WTC11 (cell line): ENCODE measurements around the gene IRX3. TPM values are rescaled to one million over a fixed set of nuclear protein-coding genes. Genes with fewer than 3 reads are reported as not detected.
A peak's percentile ranks its signal among the peaks of the same experiment; 100 is the strongest.

Experiments
- ATAC-seq: fragments of 200-7000 bp; cut with Tn5 transposase; 2 replicates; pipeline ENCODE4 v1.10.0; 2021; ENCODE audit warnings: mild to moderate bottlenecking, moderate library complexity
- CTCF ChIA-PET: fragments of 300-600 bp; sonication (Branson Sonifier 250); formaldehyde crosslinking; loops from one replicate; lab custom pipeline; 2021; ENCODE audit warnings: antibody characterized with exemption; lab: Charles Lee
- POLR2A ChIA-PET: fragments of 350-600 bp; sonication (Branson Sonifier 250); formaldehyde crosslinking; loops from one replicate; lab custom pipeline; 2021; ENCODE audit warnings: antibody characterized with exemption; lab: Charles Lee
- DNase-seq: peaks from one replicate; pipeline ENCODE4 v3.0.0; 2021; ENCODE audit warnings: low spot score
- H3K27ac Mint-ChIP-seq: 2 replicates; pipeline ENCODE4 v1.8.0; 2021; ENCODE audit warnings: mixed read lengths
- H3K27me3 Mint-ChIP-seq: 2 replicates; pipeline ENCODE4 v1.8.0; 2021; ENCODE audit warnings: low read depth, mild to moderate bottlenecking, moderate library complexity, mixed read lengths
- H3K36me3 Mint-ChIP-seq: 2 replicates; pipeline ENCODE4 v1.8.0; 2021; ENCODE audit warnings: mixed read lengths
- H3K4me1 Mint-ChIP-seq: 2 replicates; pipeline ENCODE4 v1.8.0; 2022; ENCODE audit warnings: mixed read lengths
- H3K4me3 Mint-ChIP-seq: 2 replicates; pipeline ENCODE4 v1.8.0; 2021; ENCODE audit warnings: mild to moderate bottlenecking, moderate library complexity, mixed read lengths
- H3K9me3 Mint-ChIP-seq: 2 replicates; pipeline ENCODE4 v1.8.0; 2021; ENCODE audit warnings: mixed read lengths
- GTF2I ChIP-seq: fragments of 250-450 bp; sonication (Bioruptor Pico); conservative IDR thresholded peaks from 2 replicates; pipeline ENCODE4 v1.4.0; 2021; ENCODE audit warnings: mild to moderate bottlenecking
- NFYB ChIP-seq: sonication (generic); formaldehyde crosslinking; conservative IDR thresholded peaks from 2 replicates; pipeline ENCODE4 v1.8.0; 2022; ENCODE audit warnings: low read depth, missing genetic modification reagents
- TEAD1 ChIP-seq: sonication (generic); formaldehyde crosslinking; IDR thresholded peaks from 2 replicates; pipeline ENCODE4 v1.8.0; 2022; ENCODE audit warnings: mild to moderate bottlenecking, missing genetic modification reagents
- ZNF232 ChIP-seq: sonication (generic); formaldehyde crosslinking; IDR thresholded peaks from 2 replicates; pipeline ENCODE4 v1.8.0; 2022; ENCODE audit warnings: mild to moderate bottlenecking, missing genetic modification reagents
- ZNF423 ChIP-seq: fragments of 250-450 bp; sonication (Bioruptor Pico); IDR thresholded peaks from 2 replicates; pipeline ENCODE4 v2.1.2; 2022; ENCODE audit warnings: mild to moderate bottlenecking, moderate library complexity
- ZNF671 ChIP-seq: fragments of 250-450 bp; sonication (Bioruptor Pico); IDR thresholded peaks from 2 replicates; pipeline ENCODE4 v1.8.0; 2021; ENCODE audit warnings: mild to moderate bottlenecking
- total RNA-seq: library from RNA; stranded (reverse); gene quantifications from 3 replicates; pipeline ENCODE4 v1.2.3, GENCODE V29; 2021
- TF ChIP-seq, protein P1 (sequence below): sonication (generic); formaldehyde crosslinking; IDR thresholded peaks from 2 replicates; pipeline ENCODE4 v1.8.0; 2022; ENCODE audit warnings: mild to moderate bottlenecking, missing genetic modification reagents
- TF ChIP-seq, protein P2 (sequence below): sonication (generic); formaldehyde crosslinking; IDR thresholded peaks from 2 replicates; pipeline ENCODE4 v1.8.0; 2022; ENCODE audit warnings: mild to moderate bottlenecking, missing genetic modification reagents
- TF ChIP-seq, protein P3 (sequence below): sonication (generic); formaldehyde crosslinking; IDR thresholded peaks from 2 replicates; pipeline ENCODE4 v1.8.1; 2023; ENCODE audit warnings: mild to moderate bottlenecking, missing genetic modification reagents, moderate library complexity
- TF ChIP-seq, protein P4 (sequence below): fragments of 250-450 bp; sonication (Bioruptor Pico); IDR thresholded peaks from 2 replicates; pipeline ENCODE4 v1.9.0; 2021; ENCODE audit warnings: mild to moderate bottlenecking
- TF ChIP-seq, protein P5 (sequence below): sonication (generic); formaldehyde crosslinking; conservative IDR thresholded peaks from 2 replicates; pipeline ENCODE4 v1.8.1; 2023; ENCODE audit warnings: mild to moderate bottlenecking, low read depth, missing genetic modification reagents, moderate library complexity

Gene IRX3
- total RNA-seq, 1 experiment from 2014 or later = 1.1 TPM

DNA sequence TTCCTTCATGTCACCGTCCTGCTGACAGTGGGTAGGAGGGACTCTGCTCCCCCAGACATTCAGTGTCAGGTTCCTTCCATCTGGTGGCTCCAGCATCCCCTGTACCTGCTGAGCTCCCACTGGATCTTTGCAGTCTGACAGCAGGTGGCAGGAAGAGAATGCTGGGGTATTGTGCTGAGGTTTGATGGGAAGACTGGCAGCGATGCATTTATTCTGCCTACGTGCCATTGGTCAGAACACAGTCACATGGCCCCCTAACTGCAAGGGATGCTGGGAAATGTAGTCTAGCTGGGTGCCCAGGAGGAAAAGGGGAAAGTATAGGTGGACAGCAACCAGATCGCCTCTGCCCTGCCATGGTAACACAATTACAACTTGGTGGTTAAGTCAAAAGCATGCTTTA lies 44.4 kb downstream of the IRX3 start:
- Mint-ChIP-seq H3K9me3 (peaks cover 22% of the 10 kb centered on the region), H3K4me3 (no peak overlapping the region), H3K27ac (no peak overlapping the region), H3K27me3 (no peaks in the 10 kb centered on the region), H3K36me3 (no peaks in the 10 kb centered on the region), H3K4me1 (peaks cover 8% of the 10 kb centered on the region)
- DNase-seq (peak; percentile 57), ATAC-seq (peak; percentile 93)
- ChIA-PET CTCF (interaction anchor here (0.6 to 1.4 kb wide), 6 partner anchors 11 to 695 kb away, joined by 3 to 5 read pairs (median 4); no protein-coding TSS in a partner anchor), POLR2A (no interaction called here)
- TF ChIP-seq ZNF423 (CRISPR knock-in tag) = peak; percentile 37; the same call in 1 of the 2 replicates
- TF ChIP-seq, protein P1, sequence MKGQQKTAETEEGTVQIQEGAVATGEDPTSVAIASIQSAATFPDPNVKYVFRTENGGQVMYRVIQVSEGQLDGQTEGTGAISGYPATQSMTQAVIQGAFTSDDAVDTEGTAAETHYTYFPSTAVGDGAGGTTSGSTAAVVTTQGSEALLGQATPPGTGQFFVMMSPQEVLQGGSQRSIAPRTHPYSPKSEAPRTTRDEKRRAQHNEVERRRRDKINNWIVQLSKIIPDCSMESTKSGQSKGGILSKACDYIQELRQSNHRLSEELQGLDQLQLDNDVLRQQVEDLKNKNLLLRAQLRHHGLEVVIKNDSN (CRISPR knock-in tag) = peak; percentile 97
- TF ChIP-seq ZNF671 (CRISPR knock-in tag) = no peak
- TF ChIP-seq, protein P2, sequence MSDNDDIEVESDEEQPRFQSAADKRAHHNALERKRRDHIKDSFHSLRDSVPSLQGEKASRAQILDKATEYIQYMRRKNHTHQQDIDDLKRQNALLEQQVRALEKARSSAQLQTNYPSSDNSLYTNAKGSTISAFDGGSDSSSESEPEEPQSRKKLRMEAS (CRISPR knock-in tag) = peak; percentile 19; the same call in 1 of the 2 replicates
- peak; percentile 69 for TF ChIP-seq NFYB (CRISPR knock-in tag)
- TF ChIP-seq, protein P3, sequence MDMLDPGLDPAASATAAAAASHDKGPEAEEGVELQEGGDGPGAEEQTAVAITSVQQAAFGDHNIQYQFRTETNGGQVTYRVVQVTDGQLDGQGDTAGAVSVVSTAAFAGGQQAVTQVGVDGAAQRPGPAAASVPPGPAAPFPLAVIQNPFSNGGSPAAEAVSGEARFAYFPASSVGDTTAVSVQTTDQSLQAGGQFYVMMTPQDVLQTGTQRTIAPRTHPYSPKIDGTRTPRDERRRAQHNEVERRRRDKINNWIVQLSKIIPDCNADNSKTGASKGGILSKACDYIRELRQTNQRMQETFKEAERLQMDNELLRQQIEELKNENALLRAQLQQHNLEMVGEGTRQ (CRISPR knock-in tag) = peak; percentile 97
- no peak for TF ChIP-seq ZNF232 (CRISPR knock-in tag)

DNA sequence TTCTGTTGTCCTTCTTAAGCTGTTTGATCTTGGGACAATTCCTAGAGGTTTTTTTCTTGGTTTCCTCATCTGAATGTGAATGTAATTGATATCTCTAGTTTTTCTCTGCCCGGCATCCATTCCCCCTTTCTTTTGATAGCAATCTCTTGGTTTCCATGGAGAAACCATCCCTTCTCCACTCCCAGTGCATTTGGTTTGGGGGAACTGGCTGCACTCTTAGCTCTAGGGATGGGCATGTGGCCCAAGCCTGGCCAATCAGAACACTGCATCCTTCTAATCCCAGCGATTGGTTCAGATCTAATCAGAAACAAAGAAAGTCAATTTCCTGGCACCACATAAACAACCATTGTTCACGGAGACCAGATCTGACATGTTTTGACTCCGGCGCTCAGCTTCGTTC lies 45.1 kb downstream of the IRX3 start:
- DNase-seq = no peak
- ChIA-PET POLR2A (no interaction called here), CTCF (interaction anchor here (0.6 to 1.2 kb wide), 4 partner anchors 10 to 695 kb away, joined by 3 to 4 read pairs (median 4); no protein-coding TSS in a partner anchor)
- Mint-ChIP-seq H3K9me3 (peaks cover 22% of the 10 kb centered on the region), H3K27me3 (no peaks in the 10 kb centered on the region), H3K4me3 (no peak overlapping the region), H3K36me3 (no peaks in the 10 kb centered on the region), H3K4me1 (peaks cover 8% of the 10 kb centered on the region)
- no peak for TF ChIP-seq GTF2I (CRISPR knock-in tag)
- TF ChIP-seq, protein P4, sequence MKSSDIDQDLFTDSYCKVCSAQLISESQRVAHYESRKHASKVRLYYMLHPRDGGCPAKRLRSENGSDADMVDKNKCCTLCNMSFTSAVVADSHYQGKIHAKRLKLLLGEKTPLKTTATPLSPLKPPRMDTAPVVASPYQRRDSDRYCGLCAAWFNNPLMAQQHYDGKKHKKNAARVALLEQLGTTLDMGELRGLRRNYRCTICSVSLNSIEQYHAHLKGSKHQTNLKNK (CRISPR knock-in tag) = no peak
- TF ChIP-seq, protein P3 (CRISPR knock-in tag) = peak; percentile 64
- TF ChIP-seq, all 79 proteins: peak for 1
- H3K27ac Mint-ChIP-seq = no peak overlapping the region
- ATAC-seq = no peak

DNA sequence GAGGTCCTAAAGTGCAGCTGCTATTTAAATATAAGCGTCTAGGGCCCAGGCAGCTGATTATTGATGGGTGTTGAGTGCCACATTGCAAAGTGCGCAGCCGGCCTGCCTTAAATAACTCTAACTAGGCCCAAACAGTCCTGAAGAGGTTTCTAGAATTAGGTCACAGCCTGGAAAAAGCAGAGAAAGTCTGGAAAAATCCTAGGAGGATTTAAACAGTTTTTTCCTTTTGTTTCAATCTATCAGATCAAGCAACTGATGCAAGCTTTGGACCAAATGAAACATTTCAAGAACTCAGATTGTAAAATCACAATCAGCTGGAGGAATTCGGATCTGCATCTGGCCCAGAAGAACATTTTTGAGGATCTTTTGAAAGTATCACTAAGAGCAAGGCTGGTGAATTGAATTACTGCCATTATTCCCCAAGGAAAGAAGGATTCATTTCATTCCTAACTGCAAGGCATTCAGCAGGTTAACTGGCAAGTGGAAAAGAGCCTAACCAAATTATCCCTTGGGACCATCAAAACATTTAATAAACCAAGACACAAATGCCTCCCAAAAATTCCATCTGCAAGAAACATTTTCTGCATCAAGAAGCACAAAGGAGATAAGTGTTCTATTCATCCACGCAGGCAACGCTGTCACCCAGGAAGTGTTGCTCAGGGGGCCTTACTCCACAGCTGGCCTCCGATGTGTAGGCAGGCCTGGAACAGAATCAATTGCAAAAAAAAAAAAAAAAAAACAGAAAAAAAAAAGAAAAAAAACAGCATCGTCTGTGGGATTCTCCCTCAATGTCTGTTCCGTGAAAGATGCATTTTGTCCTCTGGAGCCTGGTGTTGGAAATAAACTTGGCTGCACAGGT lies 46.1 kb downstream of the IRX3 start:
- no peaks in the 10 kb centered on the region for H3K27me3 Mint-ChIP-seq
- H3K9me3 Mint-ChIP-seq = peaks cover 15% of the 10 kb centered on the region
- peaks cover 8% of the 10 kb centered on the region for H3K4me1 Mint-ChIP-seq
- no peak for ATAC-seq
- TF ChIP-seq TEAD1 (CRISPR knock-in tag) = no peak
- TF ChIP-seq, protein P5, sequence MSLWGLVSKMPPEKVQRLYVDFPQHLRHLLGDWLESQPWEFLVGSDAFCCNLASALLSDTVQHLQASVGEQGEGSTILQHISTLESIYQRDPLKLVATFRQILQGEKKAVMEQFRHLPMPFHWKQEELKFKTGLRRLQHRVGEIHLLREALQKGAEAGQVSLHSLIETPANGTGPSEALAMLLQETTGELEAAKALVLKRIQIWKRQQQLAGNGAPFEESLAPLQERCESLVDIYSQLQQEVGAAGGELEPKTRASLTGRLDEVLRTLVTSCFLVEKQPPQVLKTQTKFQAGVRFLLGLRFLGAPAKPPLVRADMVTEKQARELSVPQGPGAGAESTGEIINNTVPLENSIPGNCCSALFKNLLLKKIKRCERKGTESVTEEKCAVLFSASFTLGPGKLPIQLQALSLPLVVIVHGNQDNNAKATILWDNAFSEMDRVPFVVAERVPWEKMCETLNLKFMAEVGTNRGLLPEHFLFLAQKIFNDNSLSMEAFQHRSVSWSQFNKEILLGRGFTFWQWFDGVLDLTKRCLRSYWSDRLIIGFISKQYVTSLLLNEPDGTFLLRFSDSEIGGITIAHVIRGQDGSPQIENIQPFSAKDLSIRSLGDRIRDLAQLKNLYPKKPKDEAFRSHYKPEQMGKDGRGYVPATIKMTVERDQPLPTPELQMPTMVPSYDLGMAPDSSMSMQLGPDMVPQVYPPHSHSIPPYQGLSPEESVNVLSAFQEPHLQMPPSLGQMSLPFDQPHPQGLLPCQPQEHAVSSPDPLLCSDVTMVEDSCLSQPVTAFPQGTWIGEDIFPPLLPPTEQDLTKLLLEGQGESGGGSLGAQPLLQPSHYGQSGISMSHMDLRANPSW (CRISPR knock-in tag) = no peak
- TF ChIP-seq, all 79 proteins: peak for 0
- ChIA-PET CTCF (no interaction called here), POLR2A (no interaction called here)
- Mint-ChIP-seq H3K36me3 (no peaks in the 10 kb centered on the region), H3K4me3 (no peak overlapping the region), H3K27ac (no peak overlapping the region)
- DNase-seq = no peak
